GM12874 (cell line): ENCODE data around the gene CBX4.

ENCODE experiments used
- TF ChIP-seq, protein P1 (sequence below): IDR thresholded peaks from 2 replicates; pipeline ENCODE4 v1.5.1; 2011; ENCODE audit warnings: low read depth, mild to moderate bottlenecking, control low read depth, low read length, moderate library complexity; ENCODE audit not compliant: insufficient read depth

The CBX4 gene

DNA sequence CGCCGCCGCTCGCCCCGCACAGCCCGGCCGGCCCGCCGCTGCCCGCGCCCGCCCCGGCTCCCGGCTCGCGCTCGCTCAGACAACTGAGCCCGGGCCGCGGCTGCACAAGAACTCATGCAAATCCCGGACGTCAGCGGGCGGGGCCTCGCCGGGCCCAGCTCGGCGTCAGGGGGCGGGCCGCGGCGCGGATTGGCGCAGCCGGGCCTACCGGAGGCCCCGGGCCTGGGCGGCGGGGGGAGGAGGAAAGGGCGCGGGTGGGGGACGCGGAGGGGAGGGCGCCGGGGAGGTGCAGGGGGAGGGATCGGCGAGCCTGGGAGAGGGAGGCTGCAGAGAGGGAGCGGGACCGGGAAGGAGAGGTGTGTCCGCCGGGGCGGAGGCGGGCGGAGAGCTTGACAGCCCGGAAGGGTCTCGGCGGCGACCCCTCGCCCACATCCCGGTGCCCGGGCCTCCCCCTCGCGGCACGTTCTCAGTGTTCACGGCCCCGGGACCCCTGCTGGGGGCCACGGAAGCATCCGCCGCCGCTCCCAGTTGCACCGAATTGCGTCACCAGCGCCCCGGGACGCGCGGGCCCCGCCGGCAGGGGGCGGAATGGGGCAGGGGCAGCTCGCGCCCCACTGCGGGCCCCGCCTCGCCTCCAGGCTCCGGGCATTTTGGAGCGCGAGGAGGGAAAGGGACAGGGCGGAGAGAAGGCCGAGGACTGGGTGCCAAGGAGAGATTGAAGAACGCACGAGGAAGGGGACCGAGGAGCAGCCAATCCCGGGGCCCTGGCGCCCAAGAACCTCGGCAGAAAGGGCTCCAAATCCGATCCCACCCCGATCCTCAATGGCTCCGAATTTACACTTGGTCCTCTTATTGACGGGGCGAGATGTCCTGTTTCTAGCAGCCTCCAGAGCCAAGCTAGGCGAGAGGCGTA, at the start of gene CBX4:
CBX4 (minus strand) TSS at position 85 of the 913 bp plus-strand sequence. CDS start 189 bp downstream, outside the sequence.
- TF ChIP-seq, protein P1, sequence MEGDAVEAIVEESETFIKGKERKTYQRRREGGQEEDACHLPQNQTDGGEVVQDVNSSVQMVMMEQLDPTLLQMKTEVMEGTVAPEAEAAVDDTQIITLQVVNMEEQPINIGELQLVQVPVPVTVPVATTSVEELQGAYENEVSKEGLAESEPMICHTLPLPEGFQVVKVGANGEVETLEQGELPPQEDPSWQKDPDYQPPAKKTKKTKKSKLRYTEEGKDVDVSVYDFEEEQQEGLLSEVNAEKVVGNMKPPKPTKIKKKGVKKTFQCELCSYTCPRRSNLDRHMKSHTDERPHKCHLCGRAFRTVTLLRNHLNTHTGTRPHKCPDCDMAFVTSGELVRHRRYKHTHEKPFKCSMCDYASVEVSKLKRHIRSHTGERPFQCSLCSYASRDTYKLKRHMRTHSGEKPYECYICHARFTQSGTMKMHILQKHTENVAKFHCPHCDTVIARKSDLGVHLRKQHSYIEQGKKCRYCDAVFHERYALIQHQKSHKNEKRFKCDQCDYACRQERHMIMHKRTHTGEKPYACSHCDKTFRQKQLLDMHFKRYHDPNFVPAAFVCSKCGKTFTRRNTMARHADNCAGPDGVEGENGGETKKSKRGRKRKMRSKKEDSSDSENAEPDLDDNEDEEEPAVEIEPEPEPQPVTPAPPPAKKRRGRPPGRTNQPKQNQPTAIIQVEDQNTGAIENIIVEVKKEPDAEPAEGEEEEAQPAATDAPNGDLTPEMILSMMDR: peak; percentile 79

DNA sequence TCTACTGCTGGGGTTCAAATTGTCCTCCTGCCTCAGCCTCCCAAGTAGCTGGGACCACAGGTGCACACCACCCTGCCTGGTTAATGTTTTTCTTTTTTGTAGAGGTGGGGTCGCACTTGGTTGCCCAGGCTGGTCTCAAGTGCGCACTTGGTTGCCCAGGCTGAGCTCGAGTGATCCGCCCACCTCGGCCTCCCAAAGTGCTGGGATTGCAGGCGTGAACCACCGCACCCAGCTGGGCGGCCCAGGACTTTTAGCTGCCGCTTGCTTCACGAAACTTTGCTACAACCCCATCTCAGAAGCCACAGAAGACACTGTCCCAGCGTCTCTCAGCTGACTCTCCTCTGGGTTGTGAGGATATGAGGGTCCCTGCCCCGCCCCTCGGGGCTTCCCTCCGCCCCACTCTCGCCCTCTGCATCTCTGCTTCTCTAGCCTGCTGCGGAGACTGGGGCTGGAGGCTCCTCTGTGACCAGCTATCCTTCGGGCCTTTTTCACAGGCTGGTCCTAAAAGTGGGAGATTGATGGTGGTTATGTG, 48.8 kb upstream of the CBX4 start:
- TF ChIP-seq, protein P1: no peak

DNA sequence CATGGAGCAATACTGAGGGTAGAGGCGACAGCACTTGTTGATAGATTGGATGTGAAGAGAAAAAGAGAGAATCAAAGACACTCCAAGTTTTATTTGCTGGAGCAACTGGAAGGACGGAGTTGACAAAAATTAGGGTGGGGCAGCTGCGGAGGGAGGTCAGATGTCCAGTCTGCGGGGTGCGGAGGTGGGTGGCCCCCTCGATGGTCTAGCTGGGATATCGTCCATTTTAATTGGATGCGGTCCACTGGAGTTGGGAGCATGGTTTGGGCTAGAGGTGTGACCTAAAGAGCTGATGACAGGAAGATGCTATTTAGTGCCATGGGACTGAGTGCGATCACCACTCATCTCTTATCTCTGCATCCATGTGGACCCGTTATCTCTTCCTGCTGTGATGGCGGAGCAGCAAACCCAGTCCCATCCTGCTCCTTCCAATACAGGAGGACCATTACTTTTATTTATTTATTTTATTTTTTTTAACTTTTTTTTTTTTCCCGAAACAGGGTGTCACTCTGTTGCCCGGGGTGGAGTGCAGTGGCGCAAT, 48.3 kb upstream of the CBX4 start:
- TF ChIP-seq, protein P1: no peak

DNA sequence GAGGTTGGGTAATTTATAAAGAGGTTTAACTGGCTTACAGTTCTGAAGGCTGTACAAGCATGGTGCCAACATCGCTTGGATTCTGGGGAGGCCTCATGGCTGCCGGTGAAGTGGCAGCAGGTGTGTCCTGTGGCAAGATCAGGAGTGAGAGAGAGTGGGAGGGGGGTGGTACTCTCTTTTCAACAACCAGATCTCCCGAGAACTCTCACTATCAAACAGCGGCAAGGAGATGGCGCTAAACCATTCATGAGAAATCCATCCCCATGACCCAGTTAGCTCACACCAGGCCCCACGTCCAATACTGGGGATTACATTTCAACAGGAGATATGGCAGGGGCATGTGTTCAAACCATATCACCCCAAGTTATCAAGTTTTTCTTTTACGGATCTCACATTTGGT, 44.0 kb upstream of the CBX4 start:
- TF ChIP-seq, protein P1: no peak

DNA sequence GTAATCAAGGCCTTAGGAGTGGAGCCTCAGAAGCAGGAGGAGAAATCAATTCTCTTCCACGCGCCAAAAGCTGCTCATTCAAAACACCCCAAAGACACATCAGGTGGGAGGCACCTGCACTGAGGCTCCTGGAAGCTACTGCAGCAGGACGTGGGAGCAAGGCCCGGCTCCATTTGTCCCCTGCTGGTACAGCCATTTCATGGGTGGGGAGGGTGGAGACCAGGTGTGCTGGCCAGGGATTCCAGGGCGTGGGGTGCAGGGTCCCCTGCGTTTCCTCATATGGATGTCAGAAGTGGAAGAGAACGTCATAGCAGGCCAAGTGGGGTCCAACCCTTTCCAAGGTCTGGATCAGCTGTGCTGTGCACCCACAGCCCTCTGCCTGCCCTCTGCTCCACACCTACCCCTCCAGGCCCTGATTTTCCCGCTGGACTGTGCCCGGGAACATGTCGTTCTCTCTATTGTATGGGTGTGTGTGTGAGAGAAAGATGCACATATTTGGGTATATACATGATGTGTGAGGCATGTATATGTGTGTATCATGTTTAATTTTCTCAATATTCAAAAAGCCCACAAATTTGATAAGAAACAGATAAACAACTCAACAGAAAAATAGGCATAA, 39.2 kb upstream of the CBX4 start:
- TF ChIP-seq, protein P1: no peak

DNA sequence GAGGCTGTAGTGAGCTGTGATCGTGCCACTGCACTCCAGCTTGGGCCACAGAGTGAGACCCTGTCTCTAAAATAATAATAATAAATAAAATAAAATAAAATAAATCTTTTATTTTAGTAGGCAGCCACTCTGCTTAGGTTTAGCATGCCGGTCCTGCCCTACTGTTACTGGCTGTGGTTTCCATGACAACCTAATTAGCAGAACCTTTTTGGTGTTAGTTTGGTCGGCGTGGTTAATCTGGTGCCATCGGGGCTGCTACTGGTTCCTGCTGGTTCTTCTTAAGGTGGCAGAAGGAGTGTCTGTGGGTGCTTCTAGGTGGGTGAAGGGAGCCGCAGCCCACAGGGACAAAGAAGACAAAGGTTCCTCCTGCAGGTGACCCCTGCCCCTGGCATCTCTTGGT, 37.8 kb upstream of the CBX4 start:
- TF ChIP-seq, protein P1: no peak

DNA sequence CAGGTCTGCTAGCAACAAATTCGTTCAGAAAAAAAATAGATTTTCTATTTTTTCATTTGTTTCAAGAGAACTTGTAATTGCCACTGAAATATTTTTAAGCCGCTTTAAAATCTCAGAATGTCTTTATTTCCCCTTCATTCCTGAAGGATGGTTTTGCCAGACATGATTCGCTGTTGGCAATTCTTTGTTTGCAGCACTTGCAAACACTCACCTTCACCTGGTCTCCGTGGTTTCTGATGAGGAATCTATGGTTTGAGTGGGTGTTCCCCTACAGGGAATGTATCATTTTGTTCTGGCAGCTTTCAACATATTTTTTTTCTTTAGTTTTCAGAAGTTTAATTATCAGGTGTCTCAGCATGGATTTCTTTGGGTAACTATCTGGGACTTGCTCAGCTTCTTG, 36.3 kb upstream of the CBX4 start:
- TF ChIP-seq, protein P1: no peak
